ENCODE data around the gene LRP1B.
"Not testable (repeated sequence)": the region's sequence is repeated elsewhere in the genome, so short reads cannot be mapped to it uniquely, and the experiment has no call there.

LRP1B gene

DNA sequence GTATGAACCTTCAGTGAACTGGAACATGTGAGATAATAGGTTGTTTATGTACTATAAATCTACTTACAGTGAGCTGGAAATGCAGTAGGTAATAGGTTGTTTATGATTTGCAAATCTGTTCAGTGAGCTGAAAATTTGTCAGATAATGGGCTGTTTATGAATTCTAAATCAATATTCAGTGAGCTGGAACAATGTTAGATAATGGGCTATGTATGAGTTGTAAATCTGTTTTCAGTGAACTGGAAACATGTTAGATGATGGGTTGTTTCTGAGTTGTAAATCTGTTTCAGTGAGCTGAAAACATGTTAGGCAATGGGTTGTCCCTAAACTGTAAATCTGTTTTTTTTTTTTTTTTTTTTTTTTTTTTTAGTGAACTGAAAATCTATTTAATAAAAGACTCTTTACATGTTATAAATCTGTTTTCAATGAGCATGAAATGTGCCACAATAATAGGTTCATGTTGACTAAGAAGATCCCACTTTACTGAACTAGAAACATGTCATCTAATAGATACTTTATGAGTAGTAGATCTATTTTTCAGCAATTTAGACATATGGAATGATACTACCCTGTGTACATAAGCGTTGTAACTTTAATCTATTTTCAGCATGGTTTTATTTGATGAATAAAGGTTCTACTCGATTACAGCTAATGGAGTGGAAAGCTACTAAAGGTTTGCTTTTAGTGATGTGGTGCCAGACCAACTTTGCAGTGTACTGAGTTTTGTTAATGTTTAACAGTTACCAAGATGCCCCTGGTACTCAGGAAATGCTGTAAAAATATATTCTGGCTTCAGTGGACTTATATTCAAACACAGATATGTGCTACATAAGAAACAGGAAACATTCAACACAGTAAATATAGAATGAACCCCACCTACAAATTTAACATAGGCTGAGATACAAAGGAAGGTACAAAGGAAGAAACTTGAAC is 1471.8 kb downstream of the LRP1B start:
- DNase-seq (ENCODE audit: low read depth in 1 of 2, low spot score in 1 of 2): no peak

DNA sequence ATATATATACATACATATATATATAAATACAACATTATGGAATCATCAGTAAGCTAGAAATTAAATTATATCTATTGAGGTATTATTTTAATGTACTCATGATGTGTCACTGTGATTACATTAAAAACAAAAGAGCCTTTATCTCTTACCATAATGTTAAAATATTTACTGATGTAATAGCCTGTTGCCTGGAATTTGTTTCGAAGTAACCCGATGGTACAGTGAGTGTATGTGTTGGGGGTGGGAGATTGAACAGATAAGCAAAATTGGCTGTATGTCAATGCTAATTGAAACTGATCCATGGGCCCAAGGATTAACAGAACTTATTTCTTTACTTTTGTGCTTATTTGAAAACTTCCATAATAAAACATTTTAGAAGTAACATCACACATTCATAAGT is 1473.2 kb downstream of the LRP1B start:
- DNase-seq (ENCODE audit: low read depth in 1 of 2, low spot score in 1 of 2): no peak

DNA sequence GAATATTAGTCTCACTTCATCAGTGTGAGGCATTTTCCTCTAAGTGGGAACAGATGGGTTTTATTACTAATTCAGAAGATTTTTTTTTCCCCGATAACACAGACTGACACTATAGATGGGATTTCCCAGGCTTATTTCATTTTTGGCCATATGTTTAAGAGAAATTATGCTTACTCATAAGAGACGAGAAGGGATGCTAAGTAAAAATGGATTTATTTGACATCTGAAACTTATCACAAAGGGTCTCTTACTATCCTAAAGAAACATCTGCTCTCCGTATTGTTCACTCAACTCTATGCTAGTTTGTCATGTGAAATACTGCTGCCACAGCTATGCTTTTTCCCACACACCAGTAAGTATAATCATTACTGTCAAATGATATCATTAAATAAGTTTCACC is 1476.3 kb downstream of the LRP1B start:
- DNase-seq (ENCODE audit: low read depth in 1 of 2, low spot score in 1 of 2): no peak

DNA sequence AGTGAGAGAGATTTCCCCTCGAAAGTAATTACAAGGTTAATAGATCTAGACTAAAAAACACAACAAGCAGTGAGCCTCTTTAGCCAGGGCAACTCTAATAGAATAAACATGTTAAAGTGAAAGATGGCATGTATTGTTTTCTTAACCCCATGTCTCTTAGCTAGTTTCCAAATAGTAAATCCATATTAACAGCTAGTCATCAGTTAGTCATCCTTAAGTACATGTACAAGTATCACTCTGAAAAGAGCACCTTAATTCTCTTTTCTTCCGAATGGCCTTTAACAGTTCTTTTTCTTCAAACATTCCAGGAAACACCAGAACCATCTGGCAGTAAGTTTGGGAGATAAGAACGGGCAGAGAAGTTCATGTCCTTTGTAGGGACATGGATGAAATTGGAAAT is 1480.0 kb downstream of the LRP1B start:
- no peak for DNase-seq (ENCODE audit: low read depth in 1 of 2, low spot score in 1 of 2)

DNA sequence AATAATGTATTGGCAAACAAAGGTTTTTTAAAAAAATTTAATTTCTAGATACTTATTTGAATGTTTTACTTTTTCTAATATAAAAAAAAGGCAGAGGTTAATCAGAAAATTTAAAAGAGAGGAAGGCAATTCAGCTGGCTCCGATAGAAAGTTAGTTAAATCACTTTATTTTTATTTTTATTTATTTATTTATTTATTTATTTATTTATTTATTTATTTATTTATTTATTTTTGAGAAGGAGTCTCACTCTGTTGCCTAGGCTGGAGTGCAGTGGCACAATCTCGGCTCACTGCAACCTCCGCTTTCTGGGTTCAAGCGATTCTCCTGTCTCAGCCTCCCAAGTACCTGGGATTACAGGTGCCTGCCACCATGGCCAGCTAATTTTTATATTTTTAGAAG is 1480.7 kb downstream of the LRP1B start:
- not testable (repeated sequence) for DNase-seq (ENCODE audit: low read depth in 1 of 2, low spot score in 1 of 2)

DNA sequence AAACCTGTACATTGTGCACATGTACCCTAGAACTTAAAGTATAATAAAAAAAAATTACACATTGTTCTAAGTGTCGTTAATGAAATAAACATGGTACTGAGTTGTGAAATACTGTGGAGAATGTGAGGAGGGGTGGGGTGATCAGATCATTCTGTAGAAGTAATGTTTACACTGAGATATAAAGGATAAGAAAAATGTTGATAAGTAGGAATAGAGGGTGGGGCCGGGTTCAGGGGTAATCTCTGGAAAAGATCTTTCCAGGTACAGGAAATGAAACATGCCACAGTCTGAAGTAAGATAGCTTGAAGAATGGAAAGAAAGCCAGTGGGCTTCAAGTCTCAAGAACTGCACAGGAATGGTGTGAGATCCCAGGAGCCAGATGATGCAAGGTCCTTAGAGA is 1482.4 kb downstream of the LRP1B start:
- no peak for DNase-seq (ENCODE audit: low read depth in 1 of 2, low spot score in 1 of 2)

DNA sequence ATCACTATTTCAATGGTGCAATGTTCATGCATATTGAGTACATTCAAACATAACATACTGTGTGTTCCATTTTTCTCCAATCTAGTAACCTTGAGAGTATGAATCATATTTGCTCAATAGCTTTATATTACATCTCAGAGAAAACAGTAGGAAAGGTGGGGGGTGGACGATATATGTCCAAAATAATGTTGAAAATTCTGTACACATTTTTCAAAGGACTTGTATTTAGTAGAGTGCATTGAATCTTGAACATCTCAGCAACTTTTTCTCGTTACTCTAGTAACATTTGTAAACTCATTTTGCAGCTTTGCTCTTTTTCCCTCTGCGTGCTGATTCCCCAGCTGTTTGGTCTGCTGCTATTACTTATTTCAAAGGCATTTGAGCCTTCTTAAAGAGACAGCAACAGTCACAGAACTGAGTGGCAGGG is 1487.0 kb downstream of the LRP1B start:
- DNase-seq (ENCODE audit: low read depth in 1 of 2, low spot score in 1 of 2): no peak

DNA sequence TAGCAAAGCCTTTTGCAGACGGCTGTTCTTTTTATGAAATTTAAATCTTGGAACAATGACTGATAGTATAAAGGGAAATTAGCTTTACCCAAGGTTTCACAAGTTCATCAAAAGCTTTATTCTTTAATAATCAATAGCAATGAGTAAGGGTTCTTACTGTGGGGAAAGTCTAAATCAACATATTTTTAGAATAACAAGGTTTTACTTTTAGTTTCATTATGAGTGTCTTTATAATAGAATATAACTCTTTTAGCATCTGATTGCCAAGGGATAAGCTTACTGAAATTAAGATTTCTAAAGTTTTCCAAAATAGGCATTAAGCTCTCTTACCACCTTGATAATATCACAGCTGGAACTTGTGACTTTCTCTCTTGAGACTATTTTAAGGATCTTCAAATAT is 1489.7 kb downstream of the LRP1B start:
- DNase-seq (ENCODE audit: low read depth in 1 of 2, low spot score in 1 of 2): no peak

DNA sequence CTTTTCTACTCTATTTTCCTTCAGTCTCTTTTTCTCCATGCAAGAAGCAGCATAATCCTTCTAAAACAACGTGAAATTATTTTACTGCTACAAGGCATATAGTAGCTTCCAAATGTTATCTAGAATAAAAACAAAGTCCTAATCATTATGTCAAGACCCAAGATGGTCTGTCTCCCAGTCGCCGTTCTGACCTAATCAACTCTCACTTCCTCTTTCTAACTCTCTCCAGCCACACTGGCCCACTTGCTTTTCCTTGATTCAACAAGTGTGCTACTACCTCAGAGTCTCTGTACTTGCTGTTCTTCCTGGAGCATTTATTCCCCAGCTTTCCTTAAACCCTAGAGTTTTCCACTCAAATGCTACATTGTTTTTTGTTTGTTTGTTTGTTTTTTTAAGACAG is 1491.2 kb downstream of the LRP1B start:
- no peak for DNase-seq (ENCODE audit: low read depth in 1 of 2, low spot score in 1 of 2)

DNA sequence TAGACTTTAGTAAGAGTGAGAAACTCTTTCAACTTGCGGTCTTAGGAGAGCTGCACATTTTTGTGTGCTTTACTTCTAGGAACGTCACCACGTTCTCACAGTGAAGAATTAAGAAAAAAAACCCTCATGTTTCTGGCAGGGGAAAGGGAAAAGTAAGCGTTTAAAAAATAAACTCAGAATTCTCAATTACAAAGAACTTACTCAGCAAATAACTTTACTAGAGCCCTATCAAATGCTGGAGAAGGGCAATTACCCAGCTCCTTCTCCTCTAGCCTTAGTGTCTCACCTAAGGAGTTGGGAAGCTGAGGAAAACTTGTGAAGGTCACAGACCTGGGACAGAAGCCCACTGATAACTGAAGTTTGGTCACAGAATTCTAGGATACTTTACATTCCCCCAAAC is 1500.3 kb downstream of the LRP1B start:
- DNase-seq (ENCODE audit: low read depth in 1 of 2, low spot score in 1 of 2): no peak

DNA sequence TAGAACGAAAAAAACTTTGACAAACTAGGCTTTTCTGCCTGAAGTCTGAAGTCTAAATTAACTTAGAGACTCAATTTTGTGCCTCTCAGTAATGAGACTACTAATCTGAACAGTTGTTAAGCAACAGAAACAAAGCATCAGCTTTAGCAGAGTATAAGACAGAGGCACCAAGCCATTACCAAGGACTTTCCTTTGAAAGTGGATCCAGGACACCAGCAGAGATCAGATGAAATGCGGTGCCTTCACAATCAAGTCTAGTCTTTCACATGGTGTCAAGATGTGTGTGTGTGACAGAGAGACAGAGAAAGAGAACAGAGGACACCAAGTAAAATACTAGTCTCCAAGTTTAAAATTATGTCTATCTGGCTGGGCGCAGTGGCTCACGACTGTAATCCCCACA is 1502.9 kb downstream of the LRP1B start:
- DNase-seq (ENCODE audit: low read depth in 1 of 2, low spot score in 1 of 2): no peak

DNA sequence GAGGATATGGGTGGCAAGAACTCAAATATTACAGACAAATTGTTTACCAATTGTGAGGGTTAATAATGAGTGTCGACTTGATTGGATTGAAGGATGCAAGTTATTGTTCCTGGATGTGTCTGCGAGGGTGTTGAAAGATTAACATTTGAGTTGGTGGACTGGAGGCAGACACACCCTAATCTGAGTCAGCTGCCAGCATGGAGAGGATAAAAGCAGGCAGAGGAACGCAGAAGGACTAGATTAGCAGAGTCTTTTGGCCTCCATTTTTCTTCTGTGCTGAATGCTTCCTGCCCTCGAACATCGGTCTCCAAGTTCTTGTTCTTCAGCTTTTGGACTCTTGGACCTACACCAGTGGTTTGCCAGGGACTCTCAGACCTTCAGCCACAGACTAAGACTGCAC is 1503.7 kb downstream of the LRP1B start:
- DNase-seq (ENCODE audit: low read depth in 1 of 2, low spot score in 1 of 2): no peak

DNA sequence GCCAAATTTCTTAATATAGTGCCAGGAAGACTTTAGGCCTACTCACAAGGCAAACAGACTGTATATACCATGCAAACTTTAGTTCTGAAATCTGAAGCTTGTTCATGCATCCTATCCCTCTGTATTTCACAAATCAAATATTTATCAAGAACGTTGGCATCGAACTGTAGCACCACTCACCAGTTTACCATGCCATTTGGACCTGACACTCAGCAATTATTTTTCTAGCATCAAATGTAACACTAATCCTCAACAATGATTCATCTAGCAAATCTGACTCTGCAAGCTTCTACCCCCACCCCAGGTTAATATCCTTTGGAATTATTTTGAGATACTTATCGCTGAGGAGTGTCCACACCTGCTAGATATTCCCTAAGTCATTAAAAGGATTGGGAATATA is 1506.6 kb downstream of the LRP1B start:
- DNase-seq (ENCODE audit: low read depth in 1 of 2, low spot score in 1 of 2): no peak

DNA sequence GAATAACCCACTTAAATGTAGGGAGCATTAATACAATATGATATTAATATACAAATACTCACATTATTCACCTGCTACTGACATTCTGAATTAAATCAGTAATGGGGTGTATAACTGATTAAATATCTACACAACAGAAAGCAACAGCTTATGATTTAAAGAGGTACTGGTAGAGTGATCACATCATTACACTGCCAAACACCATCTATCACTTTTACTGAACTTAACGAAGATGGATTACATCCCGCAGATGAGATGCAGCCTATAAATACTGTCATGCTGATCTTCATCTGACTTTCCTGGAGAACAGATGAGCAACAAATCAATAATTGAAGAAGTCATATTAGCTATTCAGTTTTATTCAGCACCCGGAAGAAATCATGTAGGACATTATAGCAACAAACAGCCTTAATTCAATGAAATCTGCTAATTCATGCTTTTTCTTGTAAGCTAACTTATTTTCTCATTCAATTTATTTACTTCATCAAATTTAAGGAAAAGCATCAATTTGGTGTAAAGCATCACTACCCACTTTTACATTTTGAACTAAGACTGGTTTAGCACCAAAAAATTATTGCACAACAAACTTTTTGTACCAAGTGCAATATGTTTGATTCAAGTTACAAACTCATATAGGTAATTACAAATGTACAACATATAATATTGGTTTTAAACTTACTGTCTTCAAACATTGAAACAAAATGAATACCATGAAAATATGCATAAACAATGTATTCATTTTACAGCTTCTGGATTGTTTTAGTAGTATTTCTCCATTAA is 1509.0 kb downstream of the LRP1B start:
- no peak for DNase-seq (ENCODE audit: low read depth in 1 of 2, low spot score in 1 of 2)

DNA sequence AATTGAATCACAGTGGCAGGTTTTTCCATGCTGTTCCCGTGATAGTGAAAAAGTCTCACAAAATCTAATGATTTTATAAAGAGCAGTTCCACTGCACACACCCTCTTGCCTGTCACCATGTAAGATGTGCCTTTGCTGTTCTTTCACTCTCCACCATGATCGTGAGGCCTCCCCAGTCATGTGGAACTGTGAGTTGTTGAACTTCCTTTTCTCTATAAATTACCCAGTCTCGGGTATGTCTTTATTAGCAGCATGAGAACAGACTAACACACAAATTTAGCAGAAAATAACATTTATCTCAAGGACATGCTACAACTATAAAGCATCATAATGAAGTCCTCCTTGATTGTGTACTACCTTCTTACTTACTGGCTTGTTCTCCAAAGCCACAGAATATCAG is 1526.0 kb downstream of the LRP1B start:
- no peak for DNase-seq (ENCODE audit: low read depth in 1 of 2, low spot score in 1 of 2)

DNA sequence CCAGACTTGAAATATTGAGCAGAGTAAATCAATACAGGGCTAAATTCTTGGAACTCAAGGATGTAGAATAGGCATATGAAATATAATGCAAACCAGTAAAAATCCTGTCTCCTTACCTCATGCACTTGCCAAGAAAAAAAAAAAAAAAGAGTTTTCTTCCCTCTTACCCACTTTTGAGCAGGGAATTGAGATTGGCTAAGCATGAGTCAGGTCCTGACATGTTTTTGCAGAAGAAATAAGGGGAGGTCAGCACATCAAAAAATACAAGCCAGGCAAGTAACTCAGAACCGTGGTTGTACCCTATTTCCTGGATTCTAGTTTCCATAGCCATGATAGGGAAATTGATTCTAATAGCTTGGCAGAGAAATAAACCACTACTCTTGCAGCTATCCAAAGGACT is 1526.7 kb downstream of the LRP1B start:
- no peak for DNase-seq (ENCODE audit: low read depth in 1 of 2, low spot score in 1 of 2)

DNA sequence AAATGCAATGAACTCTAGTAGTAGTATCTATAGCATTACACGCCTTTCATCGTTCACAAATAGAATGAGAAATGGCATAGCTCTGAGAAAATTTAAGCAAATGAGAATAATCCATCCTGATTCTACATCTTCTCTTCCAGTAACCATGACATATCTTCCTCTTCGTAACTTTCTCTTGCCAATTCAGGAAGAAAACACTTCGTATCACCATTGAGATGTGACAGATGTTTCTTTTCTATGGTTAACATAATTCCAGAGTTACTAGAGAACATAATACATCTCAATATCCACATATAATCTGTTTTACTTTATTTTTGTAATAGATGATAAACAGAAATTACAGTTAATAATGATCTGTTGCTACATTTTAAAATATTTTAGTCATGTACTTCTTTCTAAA is 1527.4 kb downstream of the LRP1B start:
- DNase-seq (ENCODE audit: low read depth in 1 of 2, low spot score in 1 of 2): no peak

DNA sequence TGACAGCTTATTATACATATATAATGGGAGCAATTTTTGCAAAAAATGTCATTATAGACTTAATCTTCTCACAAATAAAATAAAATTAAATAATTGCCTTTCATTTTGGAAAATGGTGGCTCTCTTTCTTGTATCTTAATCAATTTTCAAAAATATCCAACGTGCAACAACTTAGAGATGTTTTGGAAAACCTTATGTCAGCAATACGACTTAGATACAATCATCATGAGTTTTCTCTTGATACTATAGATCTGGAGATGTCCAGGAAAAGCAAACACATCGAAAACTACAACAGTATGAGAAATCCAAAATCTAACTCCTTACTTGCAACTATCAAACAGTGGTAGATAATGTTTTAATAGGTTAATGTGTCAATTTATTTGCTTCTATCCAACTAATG is 1529.0 kb downstream of the LRP1B start:
- DNase-seq (ENCODE audit: low read depth in 1 of 2, low spot score in 1 of 2): no peak

DNA sequence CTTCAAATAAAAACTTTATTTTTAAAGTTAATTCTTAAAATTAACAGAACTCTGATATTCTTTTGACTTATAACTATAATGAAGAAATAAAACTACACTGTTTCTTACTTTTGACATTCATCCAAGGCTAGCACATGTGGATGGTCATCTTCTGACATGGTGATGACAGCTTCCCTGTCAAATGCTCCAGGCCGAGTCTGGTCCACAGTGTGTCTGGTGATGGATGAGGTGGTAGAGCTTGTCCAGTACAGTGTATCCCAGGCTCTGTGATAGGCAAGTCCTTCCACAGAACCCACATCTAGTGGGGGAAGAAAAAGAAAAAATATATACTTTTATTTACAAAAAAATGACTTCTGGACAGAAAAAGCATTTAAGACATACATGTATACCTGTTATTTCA is 1529.5 kb downstream of the LRP1B start:
- no peak for DNase-seq (ENCODE audit: low read depth in 1 of 2, low spot score in 1 of 2)

DNA sequence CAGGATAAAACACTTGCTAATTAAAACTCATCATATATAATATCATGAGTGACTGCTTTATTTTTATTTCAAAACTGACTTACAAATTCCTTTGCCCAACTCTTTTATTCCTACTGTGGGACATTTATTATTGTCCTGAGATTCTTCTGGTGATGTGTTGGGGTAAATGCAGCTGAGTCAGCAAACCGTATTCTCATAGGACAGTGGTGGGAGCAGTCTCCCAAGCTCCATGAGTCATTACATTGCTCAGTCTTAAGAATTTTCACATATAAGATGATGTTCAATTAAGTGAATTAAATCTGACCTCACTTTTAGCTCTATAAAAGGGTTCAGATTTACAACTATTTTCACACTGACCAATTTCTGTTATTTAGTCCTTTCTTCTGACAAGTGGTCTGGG is 1530.7 kb downstream of the LRP1B start:
- no peak for DNase-seq (ENCODE audit: low read depth in 1 of 2, low spot score in 1 of 2)

DNA sequence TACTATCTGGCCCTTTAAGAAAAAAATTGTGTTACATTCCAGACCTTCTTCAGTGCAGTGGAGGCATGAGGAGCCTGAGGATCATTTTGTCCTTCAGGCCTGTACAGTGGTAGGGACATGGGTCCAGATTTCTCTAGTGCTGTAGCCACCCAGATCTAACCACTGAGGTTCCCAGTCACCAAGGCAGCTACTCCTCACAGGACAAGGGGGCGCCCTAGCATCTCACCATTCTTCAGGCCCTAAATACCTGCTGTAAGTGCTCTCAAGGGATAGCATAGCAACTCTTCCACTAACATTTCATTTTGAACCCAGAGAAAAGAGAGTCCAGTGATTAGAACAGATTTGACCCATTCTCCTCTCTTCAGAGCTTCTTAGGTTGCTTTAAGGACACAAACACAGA is 1533.0 kb downstream of the LRP1B start:
- DNase-seq (ENCODE audit: low read depth in 1 of 2, low spot score in 1 of 2): no peak

DNA sequence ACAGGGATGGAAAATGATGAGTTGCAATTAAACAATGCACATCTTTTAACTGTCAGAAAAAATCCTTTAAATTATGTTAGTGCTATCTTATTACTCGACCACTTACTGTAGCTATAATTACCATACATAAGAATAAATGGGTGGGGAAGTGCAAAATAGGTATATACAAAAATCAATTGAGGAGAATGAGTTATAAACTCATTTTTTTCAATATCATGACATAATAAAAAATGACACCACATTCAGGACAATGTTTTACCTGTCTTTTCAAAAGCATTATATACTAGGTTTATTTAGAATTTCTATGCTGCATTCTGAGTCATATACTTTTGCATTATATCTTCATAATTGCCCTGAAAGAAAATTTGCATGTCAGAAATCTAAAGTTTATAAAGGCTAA is 1533.6 kb downstream of the LRP1B start:
- DNase-seq (ENCODE audit: low read depth in 1 of 2, low spot score in 1 of 2): no peak

Data from activated CD4-positive, alpha-beta T cell treated with anti-CD3 and anti-CD28 coated beads, Interleukin-2, amount 50 U/mL, for 24 hours (primary cell).